Stimulated activated naive CD8-positive, alpha-beta T cell treated with anti-CD3 and anti-CD28 coated beads, Interleukin-15, Interleukin-2, amounts not matched to agents 100 U/mL and 50 U/mL, for 24 hours (primary cell): ENCODE measurements around the gene COLQ.
"Not testable (repeated sequence)": the region's sequence is repeated elsewhere in the genome, so short reads cannot be mapped to it uniquely, and the experiment has no call there.

Experiments used
- ATAC-seq: fragments of 150-1000 bp; cut with Tn5 transposase; one replicate; pipeline ENCODE4 v1.10.0; 2021
- DNase-seq: peaks from one replicate; pipeline ENCODE4 v3.0.0; 2021

COLQ gene

GRCh38 chr3:15490158-15490557, 31.3 kb downstream of the COLQ start:
- no peak for DNase-seq
- no peak for ATAC-seq

- DNase-seq = no peak
- ATAC-seq = no peak
Observed at GRCh38 chr3:15488002-15488401, 33.5 kb downstream of the COLQ start.

- DNase-seq (no peak), ATAC-seq (no peak)
Observed at GRCh38 chr3:15486979-15487378, 34.5 kb downstream of the COLQ start.

GRCh38 chr3:15486020-15486419, 35.5 kb downstream of the COLQ start:
- no peak for DNase-seq
- no peak for ATAC-seq

GRCh38 chr3:15484551-15484950, 37.0 kb downstream of the COLQ start:
- not testable (repeated sequence) for DNase-seq, ATAC-seq

GRCh38 chr3:15479400-15480224, 41.9 kb downstream of the COLQ start:
- ATAC-seq (no peak), DNase-seq (no peak)

- ATAC-seq = no peak
Observed at GRCh38 chr3:15478640-15478979, 42.9 kb downstream of the COLQ start.

GRCh38 chr3:15477951-15478639, 43.4 kb downstream of the COLQ start:
- ATAC-seq = no peak
- no peak for DNase-seq

More at GRCh38 chr3:15478640-15478979, 42.9 kb downstream of the COLQ start:
- DNase-seq = no peak

- DNase-seq = no peak
- ATAC-seq = no peak
Observed at GRCh38 chr3:15476378-15476777, 45.1 kb downstream of the COLQ start.

- ATAC-seq = no peak
Observed at GRCh38 chr3:15475161-15475560, 46.3 kb downstream of the COLQ start.

GRCh38 chr3:15471861-15472260, 49.6 kb downstream of the COLQ start:
- no peak for ATAC-seq
- no peak for DNase-seq

More at GRCh38 chr3:15475161-15475560, 46.3 kb downstream of the COLQ start:
- no peak for DNase-seq

- DNase-seq = no peak
- no peak for ATAC-seq
Observed at GRCh38 chr3:15470849-15471248, 50.7 kb downstream of the COLQ start.

- DNase-seq (no peak), ATAC-seq (no peak)
Observed at GRCh38 chr3:15470261-15470660, 51.2 kb downstream of the COLQ start.

GRCh38 chr3:15467227-15468181, 54.0 kb downstream of the COLQ start:
- DNase-seq (no peak), ATAC-seq (no peak)

- DNase-seq (no peak), ATAC-seq (no peak)
Observed at GRCh38 chr3:15465876-15466585, 55.5 kb downstream of the COLQ start.

GRCh38 chr3:15462451-15462850, 59.1 kb downstream of the COLQ start:
- ATAC-seq (no peak), DNase-seq (no peak)

GRCh38 chr3:15460891-15461531, 60.5 kb downstream of the COLQ start:
- ATAC-seq = peak; percentile 40
- DNase-seq = no peak

GRCh38 chr3:15458212-15458780, 63.2 kb downstream of the COLQ start:
- ATAC-seq = no peak
- no peak for DNase-seq

GRCh38 chr3:15456915-15457314, 64.6 kb downstream of the COLQ start:
- ATAC-seq, DNase-seq: not testable (repeated sequence)

GRCh38 chr3:15456321-15456720, 65.2 kb downstream of the COLQ start:
- no peak for DNase-seq
- ATAC-seq = no peak

- no peak for ATAC-seq
Observed at GRCh38 chr3:15455756-15456155, 65.8 kb downstream of the COLQ start.

More at GRCh38 chr3:15455756-15456155, 65.8 kb downstream of the COLQ start:
- DNase-seq = no peak
